Stimulated activated effector memory CD8-positive, alpha-beta T cell treated with anti-CD3 and anti-CD28 coated beads, Interleukin-12 subunit alpha, Interleukin-12 subunit beta, amount 100 ng/mL, for 72 hours (primary cell): ENCODE results near the gene TMUB1.
"Not testable (repeated sequence)": the region's sequence is repeated elsewhere in the genome, so short reads cannot be mapped to it uniquely, and the experiment has no call there.

Source experiments
- ATAC-seq: fragments of 150-1000 bp; cut with Tn5 transposase; 2 replicates; pipeline ENCODE4 v1.10.0; 2021
- DNase-seq, 2 donors: peaks; one replicate each; pipeline ENCODE4 v3.0.0; 2021 to 2022; ENCODE audit warnings: low spot score in 2 of 2
- H3K27ac Mint-ChIP-seq: one replicate; pipeline ENCODE4 v1.8.0; 2022; ENCODE audit warnings: mild to moderate bottlenecking, mixed read lengths
- H3K36me3 Mint-ChIP-seq: one replicate; pipeline ENCODE4 v1.8.0; 2022; ENCODE audit warnings: mild to moderate bottlenecking, mixed read lengths
- H3K4me1 Mint-ChIP-seq: one replicate; pipeline ENCODE4 v1.8.0; 2022; ENCODE audit warnings: mixed read lengths
- H3K4me3 Mint-ChIP-seq: one replicate; pipeline ENCODE4 v1.8.0; 2022; ENCODE audit warnings: mild to moderate bottlenecking, mixed read lengths
- H3K9me3 Mint-ChIP-seq: one replicate; pipeline ENCODE4 v1.8.0; 2022; ENCODE audit warnings: mixed read lengths

TMUB1 gene

DNA sequence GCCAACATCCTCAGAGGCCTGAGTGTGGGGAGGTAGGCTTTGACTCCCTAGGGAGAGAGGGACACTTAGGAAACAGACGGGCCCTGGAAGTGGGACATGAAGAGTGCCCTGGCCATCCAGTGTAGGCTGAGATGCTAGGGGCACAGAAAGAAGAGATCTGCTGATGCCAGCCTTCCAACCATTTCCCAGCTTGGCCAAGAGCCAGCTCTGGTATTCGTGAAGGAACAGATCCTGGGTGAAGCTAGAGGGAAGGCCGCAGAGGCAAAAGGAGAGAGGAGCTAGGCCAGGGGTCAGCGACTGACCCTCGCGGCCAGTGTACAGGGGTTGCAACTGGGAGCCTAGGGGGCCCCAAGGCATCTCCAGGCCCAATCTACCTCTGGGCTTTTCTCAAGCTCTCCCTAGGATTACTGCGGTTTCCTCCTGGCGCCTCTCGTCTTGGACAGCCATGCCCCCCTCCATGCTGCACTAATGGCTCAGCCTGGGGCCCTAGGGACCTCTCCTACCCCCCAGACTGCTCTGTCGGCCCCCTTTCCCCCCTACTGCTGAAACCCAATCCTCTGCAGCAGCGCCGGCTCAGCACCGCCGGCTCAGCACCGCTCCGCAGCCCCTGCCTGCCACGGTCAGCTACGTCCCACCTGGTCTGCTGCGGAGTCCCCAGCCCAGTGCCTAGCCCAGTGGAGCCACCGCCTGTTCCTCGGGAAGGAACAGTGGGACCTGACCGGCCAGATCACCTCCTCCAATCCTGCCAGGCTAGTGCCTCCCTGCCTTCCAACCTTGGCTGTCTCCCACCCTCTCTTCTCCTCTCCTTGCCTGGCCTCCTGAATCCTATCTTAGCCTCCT, 35.1 kb downstream of the TMUB1 start, which contains the start of gene ASIC3:
TSS of gene ASIC3 (plus strand) at position 556 of the 840 bp plus-strand sequence. CDS start 355 bp downstream, outside the sequence.
- Mint-ChIP-seq H3K4me3 (no peak within 1 kb of the TSS), H3K27ac (peak within 1 kb of the TSS; percentile 76), H3K4me1 (peaks cover 7% of the 10 kb centered on the region), H3K36me3 (peaks cover 5% of the 10 kb centered on the region), H3K9me3 (no peaks in the 10 kb centered on the region)
- ATAC-seq (no peak), DNase-seq (no peak)

DNA sequence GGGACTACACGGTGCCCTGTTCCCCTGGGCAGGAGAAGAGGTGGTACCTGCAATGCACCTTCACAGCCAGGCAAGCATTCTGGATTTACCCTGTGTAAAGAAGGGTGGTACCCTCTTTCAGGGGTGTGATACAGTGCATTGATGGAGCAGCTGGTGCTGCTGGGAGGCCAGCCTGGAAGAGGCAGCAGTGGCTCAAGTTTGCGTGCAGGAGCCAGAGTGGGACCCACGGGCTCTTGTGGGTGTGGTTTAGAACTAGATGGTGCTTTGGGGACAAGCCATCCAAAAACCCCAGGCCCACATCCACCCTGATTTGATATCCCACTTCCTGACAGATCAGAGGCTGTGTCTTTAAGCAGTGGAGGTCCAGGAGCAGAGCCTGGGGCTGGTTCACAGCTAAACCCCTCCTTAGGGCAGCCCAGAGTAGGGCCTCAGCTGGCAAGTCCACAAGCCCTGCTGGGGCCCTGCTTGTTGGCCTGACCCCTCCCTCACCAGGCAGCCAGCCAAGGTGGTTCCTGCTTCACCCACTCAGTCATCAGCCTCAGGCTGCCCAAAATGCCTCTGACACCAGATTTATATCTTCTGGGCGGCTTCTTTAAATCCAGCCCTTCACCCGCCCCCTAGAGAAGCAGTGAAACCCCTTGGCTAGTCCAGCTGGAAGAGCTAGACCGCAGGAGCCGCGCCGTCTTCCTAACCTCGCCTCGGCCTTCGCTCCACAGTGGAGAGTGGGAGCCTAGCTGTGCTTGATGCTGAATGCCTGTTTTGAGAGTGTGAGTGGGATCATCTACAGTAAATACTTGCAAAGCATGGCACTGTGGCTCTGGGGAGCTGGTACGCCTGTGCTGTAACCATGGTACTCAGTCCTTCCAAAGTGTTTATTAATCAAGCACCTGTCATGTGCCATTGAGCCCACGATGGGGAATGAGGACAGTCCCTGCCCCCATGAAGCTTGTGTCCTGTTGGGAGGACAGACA, 36.4 kb downstream of the TMUB1 start:
- Mint-ChIP-seq H3K27ac (peak overlapping the region; percentile 76), H3K4me3 (no peak overlapping the region), H3K36me3 (peaks cover 5% of the 10 kb centered on the region), H3K9me3 (no peaks in the 10 kb centered on the region), H3K4me1 (no peaks in the 10 kb centered on the region)
- DNase-seq (no peak), ATAC-seq (no peak)

DNA sequence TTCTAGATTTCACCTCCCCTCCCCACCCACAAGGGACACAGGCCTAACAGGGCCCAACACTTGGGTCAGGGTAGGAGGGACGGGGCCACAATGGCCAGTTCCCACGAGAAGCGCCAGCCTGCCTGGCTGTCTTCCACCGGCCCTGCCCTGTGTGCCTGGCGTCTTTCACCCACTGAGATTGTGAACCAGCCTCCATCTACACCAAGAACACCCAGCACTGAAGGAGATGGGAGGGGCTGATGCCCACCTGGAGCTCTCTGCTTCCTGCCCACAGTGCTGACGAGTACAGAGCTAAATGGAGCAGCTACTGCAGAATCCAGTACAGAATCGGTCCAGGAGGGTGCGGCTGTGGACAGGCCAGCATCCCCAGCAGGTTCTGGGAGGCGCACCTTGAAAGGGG, 37.3 kb downstream of the TMUB1 start:
- H3K4me1 Mint-ChIP-seq, result no peaks in the 10 kb centered on the region
- no peaks in the 10 kb centered on the region for H3K9me3 Mint-ChIP-seq
- peaks cover 5% of the 10 kb centered on the region for H3K36me3 Mint-ChIP-seq
- DNase-seq (no peak), ATAC-seq (no peak)
- H3K27ac Mint-ChIP-seq, result peak overlapping the region; percentile 43
- no peak overlapping the region for H3K4me3 Mint-ChIP-seq

DNA sequence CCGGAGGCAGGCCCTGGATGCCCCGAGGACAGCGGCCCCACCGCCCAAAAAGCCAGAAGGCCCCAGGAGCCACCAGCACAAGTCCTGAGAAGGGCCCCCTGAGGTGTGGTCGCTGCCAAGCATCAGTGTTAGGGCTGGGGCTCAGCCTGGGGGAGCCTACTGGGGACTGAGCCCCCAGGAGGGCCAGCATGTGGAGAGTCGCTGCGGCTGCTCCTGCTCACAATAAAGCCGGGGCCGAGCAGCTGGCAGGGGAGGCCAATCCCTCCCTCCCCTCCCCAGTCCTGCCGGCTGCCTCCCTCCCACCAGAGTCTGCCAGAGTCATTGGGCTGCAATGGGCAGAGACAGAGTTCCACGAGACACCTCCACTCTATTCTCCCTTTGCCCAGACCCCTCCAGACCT, 38.0 kb downstream of the TMUB1 start:
- Mint-ChIP-seq H3K27ac (peak overlapping the region; percentile 43), H3K4me1 (peaks cover 1% of the 10 kb centered on the region), H3K4me3 (no peak overlapping the region), H3K9me3 (no peaks in the 10 kb centered on the region), H3K36me3 (peaks cover 5% of the 10 kb centered on the region)
- ATAC-seq (no peak), DNase-seq (no peak)

DNA sequence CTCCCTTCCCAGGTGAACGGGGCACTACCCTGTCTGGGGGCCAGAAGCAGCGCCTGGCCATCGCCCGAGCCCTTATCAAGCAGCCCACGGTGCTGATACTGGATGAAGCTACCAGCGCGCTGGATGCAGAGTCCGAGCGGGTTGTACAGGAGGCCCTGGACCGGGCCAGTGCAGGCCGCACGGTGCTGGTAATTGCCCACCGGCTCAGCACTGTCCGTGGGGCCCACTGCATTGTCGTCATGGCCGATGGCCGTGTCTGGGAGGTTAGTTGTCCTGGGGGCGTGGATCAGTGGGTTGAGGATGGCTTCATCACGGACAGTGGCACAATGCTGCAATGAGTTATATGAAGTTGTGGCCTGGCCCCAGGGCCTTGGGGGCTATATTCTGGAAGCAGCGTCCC, 39.3 kb downstream of the TMUB1 start:
- DNase-seq, result no peak
- H3K9me3 Mint-ChIP-seq, result no peaks in the 10 kb centered on the region
- H3K36me3 Mint-ChIP-seq, result peaks cover 11% of the 10 kb centered on the region
- no peak overlapping the region for H3K27ac Mint-ChIP-seq
- no peak overlapping the region for H3K4me3 Mint-ChIP-seq
- ATAC-seq, result no peak
- H3K4me1 Mint-ChIP-seq, result peaks cover 14% of the 10 kb centered on the region

DNA sequence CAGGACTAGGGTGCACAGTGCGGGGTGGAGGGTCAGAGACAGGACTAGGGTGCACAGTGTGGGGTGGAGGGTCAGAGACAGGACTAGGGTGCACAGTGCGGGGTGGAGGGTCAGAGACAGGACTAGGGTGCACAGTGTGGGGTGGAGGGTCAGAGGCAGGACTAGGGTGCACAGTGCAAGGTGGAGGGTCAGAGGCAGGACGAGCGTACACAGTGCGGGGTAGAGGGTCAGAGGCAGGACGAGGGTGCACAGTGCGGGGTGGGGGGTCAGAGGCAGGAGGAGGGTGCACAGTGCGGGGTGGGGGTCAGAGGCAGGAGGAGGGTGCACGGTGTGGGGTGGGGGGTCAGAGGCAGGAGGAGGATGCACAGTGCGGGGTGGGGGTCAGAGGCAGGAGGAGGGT, 39.8 kb downstream of the TMUB1 start:
- H3K4me1 Mint-ChIP-seq, result peaks cover 20% of the 10 kb centered on the region
- peaks cover 12% of the 10 kb centered on the region for H3K36me3 Mint-ChIP-seq
- H3K9me3 Mint-ChIP-seq, result not testable (repeated sequence)

DNA sequence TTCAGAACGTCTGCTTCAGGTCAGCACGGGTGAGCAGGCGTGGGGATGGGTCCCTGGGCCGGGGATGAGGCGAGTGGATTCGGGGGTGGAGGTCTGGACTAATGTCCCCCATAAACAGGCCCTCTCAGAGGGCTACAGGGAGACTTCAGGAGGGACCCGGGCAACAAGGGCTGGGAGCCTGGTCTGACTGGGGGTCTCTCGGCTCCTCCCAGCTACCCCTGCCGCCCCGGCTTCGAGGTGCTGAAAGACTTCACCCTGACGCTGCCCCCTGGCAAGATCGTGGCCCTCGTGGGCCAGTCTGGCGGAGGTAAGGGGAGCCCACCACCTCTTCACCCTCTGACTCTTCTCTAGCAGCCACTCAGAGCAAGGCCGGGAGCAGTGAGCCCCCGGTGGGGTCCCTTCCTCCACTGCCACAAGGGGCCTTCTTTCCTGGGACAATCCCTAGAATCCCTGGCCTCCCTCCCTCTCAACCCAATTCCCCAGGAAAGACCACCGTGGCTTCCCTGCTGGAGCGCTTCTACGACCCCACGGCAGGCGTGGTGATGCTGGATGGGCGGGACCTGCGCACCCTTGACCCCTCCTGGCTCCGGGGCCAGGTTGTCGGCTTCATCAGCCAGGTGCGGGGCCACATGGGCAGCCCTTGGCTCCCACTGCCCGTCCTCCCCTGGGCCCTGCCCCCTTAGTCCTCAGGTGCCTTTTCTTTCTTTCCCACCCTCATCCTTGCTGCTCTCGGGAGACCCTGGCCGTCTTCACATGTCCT, 42.5 kb downstream of the TMUB1 start:
- ATAC-seq (no peak), DNase-seq (no peak)
- Mint-ChIP-seq H3K4me3 (no peak overlapping the region), H3K4me1 (peaks cover 21% of the 10 kb centered on the region), H3K9me3 (no peaks in the 10 kb centered on the region), H3K27ac (peak overlapping the region; percentile 78), H3K36me3 (peaks cover 28% of the 10 kb centered on the region)

More for the DNA sequence above, 39.8 kb downstream of the TMUB1 start:
- not testable (repeated sequence) for DNase-seq, H3K27ac Mint-ChIP-seq, H3K4me3 Mint-ChIP-seq, ATAC-seq

DNA sequence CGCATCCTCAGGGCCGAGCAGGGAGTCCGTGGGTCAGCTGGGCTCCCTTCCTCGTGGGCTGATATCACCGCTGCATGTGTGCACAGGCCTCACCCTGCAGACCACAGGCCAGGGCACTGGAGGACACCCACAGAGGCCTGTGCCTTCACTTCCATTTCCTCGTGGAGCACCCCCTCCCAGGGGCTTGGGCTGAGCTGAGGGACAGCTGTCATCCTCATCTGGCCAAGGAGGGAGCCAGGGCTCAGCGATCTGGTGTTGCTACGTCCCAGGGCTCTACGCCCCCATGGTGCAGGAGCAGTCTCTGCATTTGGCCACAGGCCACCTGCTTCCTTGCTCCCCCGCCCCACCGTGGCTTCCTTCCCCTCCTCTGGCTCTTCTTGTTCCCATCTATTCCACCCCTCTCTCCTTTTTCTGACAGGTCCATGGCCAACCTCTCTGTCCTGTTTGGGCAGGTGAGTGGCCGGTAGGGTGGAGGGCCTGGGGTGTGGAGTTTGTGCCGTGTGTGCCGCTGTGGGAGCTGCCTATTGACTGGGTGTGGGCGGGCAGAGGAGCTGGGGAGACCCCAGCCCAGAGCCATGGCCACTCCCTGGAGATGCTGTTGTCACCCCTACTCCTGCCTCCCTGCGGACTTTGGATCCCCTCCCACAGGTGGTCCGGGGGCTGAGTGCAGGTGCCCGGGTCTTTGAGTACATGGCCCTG, 43.3 kb downstream of the TMUB1 start:
- H3K4me3 Mint-ChIP-seq, result peak overlapping the region; percentile 56

DNA sequence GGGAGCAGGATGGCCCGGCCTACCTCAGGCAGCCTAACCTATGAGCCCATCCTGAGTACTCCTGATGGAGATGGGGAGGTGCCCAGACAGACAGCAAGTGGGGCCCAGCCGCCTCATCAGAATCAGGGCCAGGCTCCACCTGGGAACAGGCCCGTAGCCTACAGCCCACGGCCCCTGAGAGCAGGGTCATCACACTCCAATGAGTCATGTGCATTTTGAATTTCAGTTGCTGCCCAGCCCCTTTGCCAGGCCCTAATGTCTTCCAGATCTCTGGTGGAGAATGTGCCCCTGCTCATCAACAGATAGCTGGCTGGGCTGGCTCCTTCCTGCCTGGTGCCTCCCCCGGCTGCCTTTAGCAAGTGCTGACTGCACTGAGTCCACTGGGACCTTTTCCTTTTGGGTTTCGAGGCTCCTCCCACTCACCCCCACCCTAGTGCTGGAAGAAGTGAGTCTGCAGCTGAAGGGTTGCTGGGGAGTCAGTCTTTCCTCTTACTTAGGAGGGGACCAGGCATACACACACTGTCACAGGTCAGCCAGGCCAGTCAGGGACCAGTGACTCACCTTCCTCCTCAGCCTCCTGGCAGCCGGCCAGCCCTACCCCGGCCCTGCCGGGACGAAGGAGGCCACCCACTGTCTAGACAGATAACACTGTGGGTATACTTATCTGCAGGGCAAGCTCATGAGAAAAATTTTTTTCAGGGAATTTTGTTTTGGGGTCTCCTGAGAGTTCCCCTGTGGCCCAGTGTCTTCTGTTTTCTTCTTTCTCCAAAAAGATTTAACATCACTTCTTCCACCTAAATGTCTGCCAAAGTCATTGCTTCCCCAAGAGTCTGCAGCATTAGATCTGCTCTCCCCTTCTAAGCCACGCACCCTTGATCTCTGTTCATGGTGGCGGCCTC, 44.1 kb downstream of the TMUB1 start:
- Mint-ChIP-seq H3K36me3 (peaks cover 24% of the 10 kb centered on the region), H3K9me3 (no peaks in the 10 kb centered on the region), H3K4me3 (peak overlapping the region; percentile 56), H3K27ac (peak overlapping the region; percentile 97), H3K4me1 (peaks cover 21% of the 10 kb centered on the region)
- peak; percentile 70 to 83 for DNase-seq
- peak; percentile 96 for ATAC-seq

More for the DNA sequence above, 43.3 kb downstream of the TMUB1 start:
- Mint-ChIP-seq H3K27ac (peak overlapping the region; percentile 97), H3K4me1 (peaks cover 21% of the 10 kb centered on the region), H3K9me3 (no peaks in the 10 kb centered on the region), H3K36me3 (peaks cover 28% of the 10 kb centered on the region)
- DNase-seq, result no peak
- ATAC-seq, result no peak

DNA sequence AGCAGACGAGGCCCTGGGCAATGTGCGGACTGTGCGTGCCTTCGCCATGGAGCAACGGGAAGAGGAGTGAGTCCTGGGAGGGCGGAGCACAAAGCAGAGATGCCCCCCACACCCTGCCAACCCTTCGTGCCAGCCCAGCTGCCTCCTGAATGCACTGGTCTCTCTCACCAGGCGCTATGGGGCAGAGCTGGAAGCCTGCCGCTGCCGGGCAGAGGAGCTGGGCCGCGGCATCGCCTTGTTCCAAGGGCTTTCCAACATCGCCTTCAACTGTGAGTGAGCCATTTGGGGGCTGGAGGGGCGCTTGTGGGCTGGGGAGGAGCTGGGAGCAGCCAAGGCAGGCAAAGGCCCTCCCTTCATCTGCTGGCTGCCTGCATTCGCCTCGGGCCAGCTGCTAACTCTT, 47.4 kb downstream of the TMUB1 start:
- H3K4me3 Mint-ChIP-seq, result no peak overlapping the region
- no peaks in the 10 kb centered on the region for H3K9me3 Mint-ChIP-seq
- no peak for DNase-seq
- H3K4me1 Mint-ChIP-seq, result peaks cover 21% of the 10 kb centered on the region
- H3K36me3 Mint-ChIP-seq, result peaks cover 34% of the 10 kb centered on the region
- ATAC-seq, result no peak
- H3K27ac Mint-ChIP-seq, result peak overlapping the region; percentile 70

DNA sequence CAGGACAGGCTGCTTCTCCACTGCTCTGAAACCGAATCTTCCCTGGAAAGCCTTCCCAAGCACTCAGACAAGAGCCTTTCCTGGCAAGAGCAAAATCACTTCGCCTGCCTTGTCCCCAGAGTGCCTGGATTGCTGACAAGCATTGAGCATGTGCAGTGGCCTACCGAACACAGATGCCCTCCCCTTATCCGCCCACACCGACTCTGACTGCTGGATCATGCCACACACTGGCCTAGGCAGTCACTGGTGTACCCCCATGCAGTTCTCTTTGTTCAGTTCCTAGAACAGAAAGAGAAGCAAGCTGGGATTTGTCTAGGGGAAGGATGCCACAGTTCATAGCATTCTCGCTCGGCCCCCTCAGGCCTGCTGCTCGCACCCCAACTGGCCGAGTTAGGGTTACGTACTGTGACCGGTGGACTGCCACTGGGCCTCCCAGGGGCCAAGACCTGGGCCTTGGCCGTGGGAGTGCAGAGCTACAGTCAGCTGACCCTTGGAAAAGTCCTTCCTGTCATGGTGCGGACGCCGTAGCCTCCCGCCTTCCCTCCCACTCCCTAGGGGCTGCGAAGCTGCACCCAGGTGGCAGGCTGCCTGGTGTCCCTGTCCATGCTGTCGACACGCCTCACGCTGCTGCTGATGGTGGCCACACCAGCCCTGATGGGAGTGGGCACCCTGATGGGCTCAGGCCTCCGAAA, 48.1 kb downstream of the TMUB1 start:
- Mint-ChIP-seq H3K4me3 (no peak overlapping the region), H3K36me3 (peaks cover 39% of the 10 kb centered on the region), H3K27ac (peak overlapping the region; percentile 70), H3K4me1 (peaks cover 18% of the 10 kb centered on the region), H3K9me3 (no peaks in the 10 kb centered on the region)
- DNase-seq (no peak), ATAC-seq (no peak)

DNA sequence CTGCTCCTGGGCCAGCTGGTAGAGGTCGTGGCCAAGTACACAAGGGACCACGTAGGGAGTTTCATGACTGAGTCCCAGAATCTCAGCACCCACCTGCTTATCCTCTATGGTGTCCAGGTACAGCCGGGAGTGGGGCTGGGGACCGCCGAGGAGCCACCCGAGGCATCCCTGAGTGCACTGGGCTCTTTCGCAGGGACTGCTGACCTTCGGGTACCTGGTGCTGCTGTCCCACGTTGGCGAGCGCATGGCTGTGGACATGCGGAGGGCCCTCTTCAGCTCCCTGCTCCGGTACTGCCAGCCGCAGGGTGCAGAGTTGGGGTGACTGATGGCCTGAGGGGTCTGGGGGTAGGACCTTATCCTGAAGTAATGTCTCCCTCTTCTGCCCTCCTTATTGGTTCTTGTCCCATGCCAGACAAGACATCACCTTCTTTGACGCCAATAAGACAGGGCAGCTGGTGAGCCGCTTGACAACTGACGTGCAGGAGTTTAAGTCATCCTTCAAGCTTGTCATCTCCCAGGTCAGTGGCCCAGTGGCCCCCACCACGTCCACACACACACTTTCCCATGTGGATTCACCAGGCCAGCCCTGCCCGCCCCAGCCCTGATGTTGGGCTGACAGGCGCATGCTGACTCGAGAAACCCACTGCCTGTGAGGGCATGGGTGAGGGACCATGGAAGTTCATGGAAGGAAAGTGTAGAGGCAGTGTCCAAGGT, 48.8 kb downstream of the TMUB1 start:
- Mint-ChIP-seq H3K4me1 (peaks cover 11% of the 10 kb centered on the region), H3K36me3 (peaks cover 38% of the 10 kb centered on the region), H3K4me3 (no peak overlapping the region), H3K9me3 (no peaks in the 10 kb centered on the region), H3K27ac (no peak overlapping the region)
- DNase-seq (no peak), ATAC-seq (no peak)

DNA sequence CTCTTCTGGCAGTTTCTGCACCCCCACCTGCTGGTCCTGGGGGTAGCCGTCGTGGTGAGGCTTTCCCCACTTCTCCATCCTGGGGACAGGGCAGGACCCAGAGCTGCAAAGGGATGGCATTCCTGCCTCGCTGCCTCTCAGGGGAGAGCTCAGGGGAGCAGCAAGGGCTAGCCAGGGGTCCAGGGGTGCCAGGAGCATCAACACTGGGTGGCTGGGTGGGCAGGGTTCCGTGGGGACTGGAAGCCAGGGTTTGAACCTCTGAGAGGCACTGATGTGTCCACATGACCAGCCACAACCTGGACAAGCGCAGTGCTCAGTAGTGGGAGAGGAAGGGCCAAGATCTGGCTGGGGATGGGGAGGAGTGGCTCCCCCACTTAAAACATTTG, 49.4 kb downstream of the TMUB1 start:
- Mint-ChIP-seq H3K27ac (no peak overlapping the region), H3K4me1 (peaks cover 8% of the 10 kb centered on the region)

More for the DNA sequence above, 49.4 kb downstream of the TMUB1 start:
- ATAC-seq, result no peak
- no peak overlapping the region for H3K4me3 Mint-ChIP-seq
- no peak for DNase-seq
- no peaks in the 10 kb centered on the region for H3K9me3 Mint-ChIP-seq
- peaks cover 33% of the 10 kb centered on the region for H3K36me3 Mint-ChIP-seq
